ENCODE results near the gene MRPL48. TPM values are rescaled to one million over a fixed set of nuclear protein-coding genes. Genes with fewer than 3 reads are reported as not detected.

MRPL48 gene
- polyA plus RNA-seq, 2 of the 4 experiments (the other 2 are of a cell fraction): 57.2 to 103 TPM

DNA sequence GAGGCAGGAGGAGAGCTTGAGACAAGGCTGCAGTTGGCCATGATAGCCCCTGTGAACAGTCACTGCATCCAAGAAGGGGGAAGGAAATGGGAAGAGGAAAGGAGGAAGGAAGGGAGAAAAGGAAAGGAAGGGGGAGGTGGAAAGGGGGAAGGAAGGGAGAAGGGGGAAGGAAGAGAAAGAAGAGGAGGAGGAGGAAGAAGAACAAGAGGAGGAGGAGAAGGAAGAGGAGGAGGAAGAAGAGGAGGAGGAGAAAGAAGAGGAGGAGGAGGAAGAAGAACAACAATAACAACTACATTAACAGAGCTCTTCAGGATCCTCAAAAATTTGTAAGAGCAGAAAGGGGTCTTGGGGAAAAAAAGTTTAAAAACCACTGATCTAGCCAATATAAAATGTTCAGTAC lies 32.0 kb upstream of the MRPL48 start:
- FAIRE-seq: no peak
- no peak for DNase-seq (ENCODE audit: low read depth in 1 of 2, low spot score in 1 of 2)
- Histone ChIP-seq H3K4me1 (peaks cover 29% of the 10 kb centered on the region; the same call in 2 of the 3 replicates), H3K4me3 (no peak overlapping the region), H3K27ac (no peak overlapping the region), H3K9me3 (no peaks in the 10 kb centered on the region), H3K4me2 (no peak overlapping the region)
- ChIA-PET POLR2A (no interaction called here), CTCF (no interaction called here)
- ATAC-seq: no peak
- no peak for TF ChIP-seq FOSL2 (IDR thresholded peaks at IDR 0.05)
- TF ChIP-seq FOSL2 (CRISPR knock-in tag; IDR thresholded peaks at IDR 0.05): no peak
- TF ChIP-seq, protein P1, sequence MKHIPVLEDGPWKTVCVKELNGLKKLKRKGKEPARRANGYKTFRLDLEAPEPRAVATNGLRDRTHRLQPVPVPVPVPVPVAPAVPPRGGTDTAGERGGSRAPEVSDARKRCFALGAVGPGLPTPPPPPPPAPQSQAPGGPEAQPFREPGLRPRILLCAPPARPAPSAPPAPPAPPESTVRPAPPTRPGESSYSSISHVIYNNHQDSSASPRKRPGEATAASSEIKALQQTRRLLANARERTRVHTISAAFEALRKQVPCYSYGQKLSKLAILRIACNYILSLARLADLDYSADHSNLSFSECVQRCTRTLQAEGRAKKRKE (CRISPR knock-in tag; IDR thresholded peaks at IDR 0.05; ENCODE audit: low read depth): no peak

DNA sequence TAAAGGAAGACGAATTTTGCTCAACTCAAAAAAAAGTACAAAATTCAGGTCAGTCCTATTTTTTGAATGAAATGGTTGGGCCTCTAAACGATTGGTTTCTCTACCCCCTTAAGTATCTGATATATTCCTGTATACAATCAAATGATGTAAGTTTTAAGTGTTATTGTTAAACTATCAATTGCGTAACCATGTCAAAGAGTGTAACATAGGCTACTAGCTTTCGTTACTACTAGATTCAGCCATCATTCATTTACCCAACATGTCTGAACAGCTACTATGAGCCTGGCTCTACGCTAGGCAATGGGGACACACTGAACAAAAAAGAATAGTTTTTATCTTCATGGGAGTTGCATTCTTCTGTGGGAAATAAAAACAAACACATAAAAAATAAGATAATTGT lies 30.1 kb upstream of the MRPL48 start:
- H3K9me3 ChIP-seq: no peaks in the 10 kb centered on the region
- no peak overlapping the region for H3K27ac ChIP-seq
- peaks cover 29% of the 10 kb centered on the region; the same call in 2 of the 3 replicates for H3K4me1 ChIP-seq
- ChIA-PET CTCF (no interaction called here), POLR2A (interaction anchor here (0.5 kb wide), 1 partner anchor 31 kb away, joined by 4 read pairs; no protein-coding TSS in a partner anchor)
- FAIRE-seq (no peak), DNase-seq (ENCODE audit: low read depth in 1 of 2, low spot score in 1 of 2) (no peak), ATAC-seq (no peak)
- 92% methylated on average over 5 of the region's 5 CpGs for WGBS (ENCODE audit: missing lambda C conversion rate)
- no peak overlapping the region for H3K4me3 ChIP-seq
- peak overlapping the region; percentile 95; the same call in 2 of the 3 replicates for H3K4me2 ChIP-seq
- TF ChIP-seq, protein P2, sequence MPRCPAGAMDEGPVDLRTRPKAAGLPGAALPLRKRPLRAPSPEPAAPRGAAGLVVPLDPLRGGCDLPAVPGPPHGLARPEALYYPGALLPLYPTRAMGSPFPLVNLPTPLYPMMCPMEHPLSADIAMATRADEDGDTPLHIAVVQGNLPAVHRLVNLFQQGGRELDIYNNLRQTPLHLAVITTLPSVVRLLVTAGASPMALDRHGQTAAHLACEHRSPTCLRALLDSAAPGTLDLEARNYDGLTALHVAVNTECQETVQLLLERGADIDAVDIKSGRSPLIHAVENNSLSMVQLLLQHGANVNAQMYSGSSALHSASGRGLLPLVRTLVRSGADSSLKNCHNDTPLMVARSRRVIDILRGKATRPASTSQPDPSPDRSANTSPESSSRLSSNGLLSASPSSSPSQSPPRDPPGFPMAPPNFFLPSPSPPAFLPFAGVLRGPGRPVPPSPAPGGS (IDR thresholded peaks at IDR 0.05): no peak
- peak; percentile 61 to 76; a peak in 3 of 4 replicates for TF ChIP-seq CEBPB (IDR thresholded peaks at IDR 0.05)

DNA sequence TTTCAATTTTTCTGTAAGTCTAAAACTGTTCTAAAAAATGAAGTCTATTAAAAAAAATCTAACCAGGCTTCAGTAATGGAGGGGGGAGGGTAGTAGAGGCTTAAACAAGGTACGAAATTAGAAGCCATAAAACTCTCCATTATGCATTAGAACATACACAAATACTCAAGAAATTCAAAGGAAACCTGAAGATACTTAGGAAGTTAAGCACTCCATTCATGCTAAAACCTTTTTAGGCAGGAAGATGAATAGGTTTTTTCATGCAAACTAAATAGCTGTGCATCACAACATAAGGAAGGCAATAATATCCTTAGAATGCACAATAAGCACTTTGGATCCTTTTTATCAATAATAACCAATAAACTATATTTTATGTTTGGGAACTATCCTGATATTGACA lies 29.2 kb upstream of the MRPL48 start:
- H3K9me3 ChIP-seq: no peaks in the 10 kb centered on the region
- ChIA-PET POLR2A (no interaction called here), CTCF (no interaction called here)
- ATAC-seq: no peak
- no peak for FAIRE-seq
- H3K27ac ChIP-seq: no peak overlapping the region
- WGBS (ENCODE audit: missing lambda C conversion rate): 72% methylated on average over 1 of the region's 1 CpG
- TF ChIP-seq, protein P1 (CRISPR knock-in tag; IDR thresholded peaks at IDR 0.05; ENCODE audit: low read depth): no peak
- no peak for TF ChIP-seq RARB (CRISPR knock-in tag; IDR thresholded peaks at IDR 0.05)
- TF ChIP-seq MYC (IDR thresholded peaks at IDR 0.05; ENCODE audit: borderline replicate concordance, low read length): no peak
- no peak for TF ChIP-seq RAD21 (conservative IDR thresholded peaks at IDR 0.05 in 1 of 2, IDR thresholded peaks at IDR 0.05 in 1 of 2)
- no peak for TF ChIP-seq HOXA7 (CRISPR knock-in tag; IDR thresholded peaks at IDR 0.05)
- TF ChIP-seq CBX2 (IDR thresholded peaks at IDR 0.05; ENCODE audit: borderline replicate concordance, low read depth): no peak
- TF ChIP-seq PHF8 (IDR thresholded peaks at IDR 0.05; ENCODE audit: borderline replicate concordance, low read depth): no peak
- TF ChIP-seq, protein P3, sequence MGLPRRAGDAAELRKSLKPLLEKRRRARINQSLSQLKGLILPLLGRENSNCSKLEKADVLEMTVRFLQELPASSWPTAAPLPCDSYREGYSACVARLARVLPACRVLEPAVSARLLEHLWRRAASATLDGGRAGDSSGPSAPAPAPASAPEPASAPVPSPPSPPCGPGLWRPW (IDR thresholded peaks at IDR 0.05): no peak
- TF ChIP-seq, protein P4, sequence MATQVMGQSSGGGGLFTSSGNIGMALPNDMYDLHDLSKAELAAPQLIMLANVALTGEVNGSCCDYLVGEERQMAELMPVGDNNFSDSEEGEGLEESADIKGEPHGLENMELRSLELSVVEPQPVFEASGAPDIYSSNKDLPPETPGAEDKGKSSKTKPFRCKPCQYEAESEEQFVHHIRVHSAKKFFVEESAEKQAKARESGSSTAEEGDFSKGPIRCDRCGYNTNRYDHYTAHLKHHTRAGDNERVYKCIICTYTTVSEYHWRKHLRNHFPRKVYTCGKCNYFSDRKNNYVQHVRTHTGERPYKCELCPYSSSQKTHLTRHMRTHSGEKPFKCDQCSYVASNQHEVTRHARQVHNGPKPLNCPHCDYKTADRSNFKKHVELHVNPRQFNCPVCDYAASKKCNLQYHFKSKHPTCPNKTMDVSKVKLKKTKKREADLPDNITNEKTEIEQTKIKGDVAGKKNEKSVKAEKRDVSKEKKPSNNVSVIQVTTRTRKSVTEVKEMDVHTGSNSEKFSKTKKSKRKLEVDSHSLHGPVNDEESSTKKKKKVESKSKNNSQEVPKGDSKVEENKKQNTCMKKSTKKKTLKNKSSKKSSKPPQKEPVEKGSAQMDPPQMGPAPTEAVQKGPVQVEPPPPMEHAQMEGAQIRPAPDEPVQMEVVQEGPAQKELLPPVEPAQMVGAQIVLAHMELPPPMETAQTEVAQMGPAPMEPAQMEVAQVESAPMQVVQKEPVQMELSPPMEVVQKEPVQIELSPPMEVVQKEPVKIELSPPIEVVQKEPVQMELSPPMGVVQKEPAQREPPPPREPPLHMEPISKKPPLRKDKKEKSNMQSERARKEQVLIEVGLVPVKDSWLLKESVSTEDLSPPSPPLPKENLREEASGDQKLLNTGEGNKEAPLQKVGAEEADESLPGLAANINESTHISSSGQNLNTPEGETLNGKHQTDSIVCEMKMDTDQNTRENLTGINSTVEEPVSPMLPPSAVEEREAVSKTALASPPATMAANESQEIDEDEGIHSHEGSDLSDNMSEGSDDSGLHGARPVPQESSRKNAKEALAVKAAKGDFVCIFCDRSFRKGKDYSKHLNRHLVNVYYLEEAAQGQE (IDR thresholded peaks at IDR 0.05): no peak
- no peak for TF ChIP-seq EP300 (IDR thresholded peaks at IDR 0.05)
- no peak for TF ChIP-seq ESRRA (IDR thresholded peaks at IDR 0.05; ENCODE audit: borderline replicate concordance, low read length)
- TF ChIP-seq FOSB (CRISPR knock-in tag; IDR thresholded peaks at IDR 0.05): no peak
- no peak for TF ChIP-seq TP53 (CRISPR knock-in tag; IDR thresholded peaks at IDR 0.05)
- TF ChIP-seq HEYL (CRISPR knock-in tag; IDR thresholded peaks at IDR 0.05): no peak
- H3K4me2 ChIP-seq: peak overlapping the region; percentile 95
- H3K4me1 ChIP-seq: peaks cover 29% of the 10 kb centered on the region; the same call in 2 of the 3 replicates
- no peak for DNase-seq (ENCODE audit: low read depth in 1 of 2, low spot score in 1 of 2)
- no peak overlapping the region; the same call in 2 of the 3 replicates for H3K4me3 ChIP-seq

Measured in A549 (cell line).